MCF 10A (cell line): ENCODE data around the gene HSFX2. TPM values are rescaled to one million over a fixed set of nuclear protein-coding genes. Genes with fewer than 3 reads are reported as not detected.
"Not testable (repeated sequence)": the region's sequence is repeated elsewhere in the genome, so short reads cannot be mapped to it uniquely, and the experiment has no call there.

Experiments used
- BruUV-seq: library from RNA; stranded (reverse); fragments of 400-500 nt; replicated peaks from 2 replicates; lab custom pipeline; 2021; lab: Mats Ljungman, UMichigan
- CTCF ChIA-PET: fragments of 300-600 bp; sonication (Branson Sonifier 250); formaldehyde crosslinking; extraction: SDS; loops from one replicate; lab custom pipeline; 2021; ENCODE audit warnings: antibody characterized with exemption, inconsistent platforms; lab: Yijun Ruan, JAX
- POLR2A ChIA-PET: fragments of 300-600, 350-650 bp; sonication (Branson Sonifier 250); formaldehyde crosslinking; extraction: SDS; loops from one replicate; lab custom pipeline; 2020; ENCODE audit warnings: antibody characterized with exemption, inconsistent platforms; lab: Yijun Ruan, JAX
- DNase-seq: peaks from one replicate; pipeline ENCODE4 v3.0.0-alpha.2; 2018; ENCODE audit not compliant: unreplicated experiment
- H3K27ac Mint-ChIP-seq: one replicate; pipeline ENCODE4 v1.8.0; 2022; ENCODE audit warnings: mild to moderate bottlenecking, low read depth, mixed read lengths; ENCODE audit not compliant: unreplicated experiment
- H3K27me3 Mint-ChIP-seq: one replicate; pipeline ENCODE4 v1.8.0; 2022; ENCODE audit warnings: mixed read lengths; ENCODE audit not compliant: insufficient read depth, unreplicated experiment
- H3K36me3 Mint-ChIP-seq: one replicate; pipeline ENCODE4 v1.8.0; 2022; ENCODE audit warnings: mild to moderate bottlenecking, moderate library complexity, mixed read lengths; ENCODE audit not compliant: insufficient read depth, unreplicated experiment
- H3K4me1 Mint-ChIP-seq: one replicate; pipeline ENCODE4 v1.8.0; 2022; ENCODE audit warnings: mixed read lengths; ENCODE audit not compliant: insufficient read depth, unreplicated experiment
- H3K4me3 Mint-ChIP-seq: one replicate; pipeline ENCODE4 v1.8.0; 2022; ENCODE audit warnings: mild to moderate bottlenecking, moderate library complexity, mixed read lengths; ENCODE audit not compliant: unreplicated experiment
- H3K9me3 Mint-ChIP-seq: one replicate; pipeline ENCODE4 v1.8.0; 2022; ENCODE audit warnings: mixed read lengths; ENCODE audit not compliant: unreplicated experiment
- intact Hi-C: fragments of 100-400 bp; cut with micrococcal nuclease; formaldehyde crosslinking; loops from 2 replicates; pipeline ENCODE4 v1.14.1; 2022
- total RNA-seq: library from RNA; stranded (reverse); gene quantifications from 2 replicates; pipeline ENCODE4 v1.2.3, GENCODE V29; 2022
- TF ChIP-seq, protein P1 (sequence below): fragments of 200-600 bp; IDR thresholded peaks from one replicate; pipeline ENCODE4 v1.8.0; 2022; ENCODE audit warnings: antibody characterized with exemption, mild to moderate bottlenecking; ENCODE audit not compliant: unreplicated experiment

The HSFX2 gene
- total RNA-seq, 1 experiment from 2014 or later = 0.82 TPM

DNA sequence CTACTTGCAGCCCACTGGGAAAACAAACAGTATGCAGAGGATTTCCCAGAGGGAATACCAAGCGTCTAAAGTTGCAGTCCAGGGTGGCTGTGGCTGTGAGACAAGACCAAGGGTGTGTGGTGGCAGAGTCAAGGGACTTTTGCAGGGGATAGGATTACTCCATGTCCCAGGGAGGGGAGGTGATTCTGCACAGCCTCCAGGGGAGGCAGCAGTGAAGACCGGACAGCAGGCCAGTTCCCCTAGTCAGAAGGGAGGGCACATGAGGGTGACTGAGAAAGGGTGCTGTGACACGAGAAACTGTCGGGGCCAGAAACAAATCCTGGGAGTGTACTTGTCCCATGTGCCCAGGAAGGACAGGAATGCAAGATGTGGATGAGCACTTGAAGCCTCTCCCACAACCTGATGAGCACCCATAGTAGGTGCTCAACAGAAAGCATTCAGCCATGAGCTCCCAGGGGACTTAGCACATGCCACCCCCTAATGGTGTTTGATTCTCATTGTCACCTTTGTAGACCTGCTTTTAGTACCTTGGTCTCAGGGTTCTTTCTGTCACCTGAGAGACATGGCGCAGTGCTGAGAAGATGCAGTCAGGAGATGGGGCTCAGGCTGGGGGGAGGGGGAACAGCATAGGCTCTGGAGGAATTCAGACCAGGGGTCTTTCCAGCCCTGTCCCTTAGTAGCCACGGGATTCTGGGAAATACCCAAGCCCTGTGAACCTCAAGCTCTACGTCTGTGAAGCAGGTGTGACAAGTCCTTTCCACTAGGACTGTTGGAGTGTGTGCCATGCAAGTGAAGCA lies 27.3 kb downstream of the HSFX2 start:
- POLR2A ChIA-PET = interaction anchor here (0.7 kb wide), 1 partner anchor 27 kb away, joined by 3 read pairs; the partner anchor contains the start of gene EOLA1
- no TSS peak for BruUV-seq
- intact Hi-C loops = no loop called here
- H3K27ac Mint-ChIP-seq = no peak overlapping the region
- no peaks in the 10 kb centered on the region for H3K36me3 Mint-ChIP-seq
- no peaks in the 10 kb centered on the region for H3K4me1 Mint-ChIP-seq
- H3K27me3 Mint-ChIP-seq = no peaks in the 10 kb centered on the region
- H3K4me3 Mint-ChIP-seq = no peak overlapping the region
- DNase-seq = no peak
- TF ChIP-seq, protein P1, sequence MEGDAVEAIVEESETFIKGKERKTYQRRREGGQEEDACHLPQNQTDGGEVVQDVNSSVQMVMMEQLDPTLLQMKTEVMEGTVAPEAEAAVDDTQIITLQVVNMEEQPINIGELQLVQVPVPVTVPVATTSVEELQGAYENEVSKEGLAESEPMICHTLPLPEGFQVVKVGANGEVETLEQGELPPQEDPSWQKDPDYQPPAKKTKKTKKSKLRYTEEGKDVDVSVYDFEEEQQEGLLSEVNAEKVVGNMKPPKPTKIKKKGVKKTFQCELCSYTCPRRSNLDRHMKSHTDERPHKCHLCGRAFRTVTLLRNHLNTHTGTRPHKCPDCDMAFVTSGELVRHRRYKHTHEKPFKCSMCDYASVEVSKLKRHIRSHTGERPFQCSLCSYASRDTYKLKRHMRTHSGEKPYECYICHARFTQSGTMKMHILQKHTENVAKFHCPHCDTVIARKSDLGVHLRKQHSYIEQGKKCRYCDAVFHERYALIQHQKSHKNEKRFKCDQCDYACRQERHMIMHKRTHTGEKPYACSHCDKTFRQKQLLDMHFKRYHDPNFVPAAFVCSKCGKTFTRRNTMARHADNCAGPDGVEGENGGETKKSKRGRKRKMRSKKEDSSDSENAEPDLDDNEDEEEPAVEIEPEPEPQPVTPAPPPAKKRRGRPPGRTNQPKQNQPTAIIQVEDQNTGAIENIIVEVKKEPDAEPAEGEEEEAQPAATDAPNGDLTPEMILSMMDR = no peak
- CTCF ChIA-PET = no interaction called here
- H3K9me3 Mint-ChIP-seq = no peaks in the 10 kb centered on the region

DNA sequence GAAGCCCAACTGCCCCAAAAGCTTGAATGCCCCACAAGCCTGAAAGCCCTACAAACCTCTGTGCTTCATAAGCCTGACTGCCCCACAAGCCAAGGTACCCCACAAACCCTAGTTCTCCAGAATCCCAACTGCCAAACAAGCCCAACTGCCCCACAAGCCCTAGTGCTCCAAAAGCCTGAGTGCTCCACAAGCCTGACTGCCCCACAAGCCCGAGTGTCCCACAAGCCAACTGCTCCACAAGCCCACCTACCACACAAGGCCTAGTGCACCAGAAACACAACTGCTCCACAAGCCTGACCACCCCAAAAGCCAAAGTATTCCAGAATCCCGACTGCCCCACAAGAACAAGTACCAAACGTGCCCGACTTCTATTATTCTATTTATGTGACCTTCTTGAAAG lies 31.8 kb downstream of the HSFX2 start:
- intact Hi-C loops = no loop called here
- Mint-ChIP-seq H3K4me1 (no peaks in the 10 kb centered on the region), H3K9me3 (no peaks in the 10 kb centered on the region), H3K4me3 (no peak overlapping the region), H3K36me3 (no peaks in the 10 kb centered on the region), H3K27me3 (no peaks in the 10 kb centered on the region), H3K27ac (no peak overlapping the region)
- CTCF ChIA-PET = no interaction called here
- no peak for DNase-seq
- no TSS peak for BruUV-seq
- POLR2A ChIA-PET = no interaction called here
- TF ChIP-seq, protein P1 = no peak

DNA sequence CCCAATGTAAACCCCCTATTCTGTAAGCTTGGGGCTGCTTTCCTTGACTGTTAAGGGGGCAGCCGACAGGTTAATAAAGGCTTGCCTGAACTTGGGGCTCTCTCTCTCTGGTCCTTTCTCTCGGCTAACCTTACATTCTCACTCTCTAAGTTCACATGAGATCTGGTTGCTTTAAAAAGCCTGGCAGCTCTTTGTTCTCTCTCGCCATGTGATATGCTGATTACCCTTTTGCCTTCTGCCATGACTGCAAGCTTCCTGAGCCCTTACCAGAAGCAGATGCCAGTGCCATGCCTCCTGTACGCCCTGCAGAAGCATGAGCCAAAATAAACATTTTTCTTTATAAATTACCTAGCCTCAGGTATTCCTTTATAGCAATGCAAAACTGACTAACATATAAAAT lies 39.9 kb downstream of the HSFX2 start:
- BruUV-seq, H3K36me3 Mint-ChIP-seq, H3K4me1 Mint-ChIP-seq, DNase-seq, intact Hi-C loops, H3K9me3 Mint-ChIP-seq, H3K4me3 Mint-ChIP-seq, H3K27ac Mint-ChIP-seq, CTCF ChIA-PET, H3K27me3 Mint-ChIP-seq, POLR2A ChIA-PET: not testable (repeated sequence)

DNA sequence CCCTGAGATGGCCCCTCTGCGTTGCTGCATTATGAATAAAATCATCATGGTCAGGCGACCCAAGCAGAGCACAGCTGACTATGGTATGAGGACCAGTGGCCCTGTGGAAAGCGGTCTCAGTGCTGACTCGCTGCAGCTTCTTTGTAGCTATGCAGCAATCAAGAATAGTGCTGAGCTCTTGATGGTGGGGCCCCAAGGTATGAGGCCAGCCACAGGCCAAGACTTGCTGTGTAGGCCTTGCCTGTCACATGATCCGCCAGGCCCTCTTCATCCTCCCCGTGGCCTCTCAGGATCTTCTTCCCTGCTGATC lies 43.2 kb downstream of the HSFX2 start:
- BruUV-seq, DNase-seq, H3K9me3 Mint-ChIP-seq, H3K4me1 Mint-ChIP-seq, intact Hi-C loops, H3K36me3 Mint-ChIP-seq, CTCF ChIA-PET, H3K27me3 Mint-ChIP-seq, H3K27ac Mint-ChIP-seq, POLR2A ChIA-PET, H3K4me3 Mint-ChIP-seq: not testable (repeated sequence)

DNA sequence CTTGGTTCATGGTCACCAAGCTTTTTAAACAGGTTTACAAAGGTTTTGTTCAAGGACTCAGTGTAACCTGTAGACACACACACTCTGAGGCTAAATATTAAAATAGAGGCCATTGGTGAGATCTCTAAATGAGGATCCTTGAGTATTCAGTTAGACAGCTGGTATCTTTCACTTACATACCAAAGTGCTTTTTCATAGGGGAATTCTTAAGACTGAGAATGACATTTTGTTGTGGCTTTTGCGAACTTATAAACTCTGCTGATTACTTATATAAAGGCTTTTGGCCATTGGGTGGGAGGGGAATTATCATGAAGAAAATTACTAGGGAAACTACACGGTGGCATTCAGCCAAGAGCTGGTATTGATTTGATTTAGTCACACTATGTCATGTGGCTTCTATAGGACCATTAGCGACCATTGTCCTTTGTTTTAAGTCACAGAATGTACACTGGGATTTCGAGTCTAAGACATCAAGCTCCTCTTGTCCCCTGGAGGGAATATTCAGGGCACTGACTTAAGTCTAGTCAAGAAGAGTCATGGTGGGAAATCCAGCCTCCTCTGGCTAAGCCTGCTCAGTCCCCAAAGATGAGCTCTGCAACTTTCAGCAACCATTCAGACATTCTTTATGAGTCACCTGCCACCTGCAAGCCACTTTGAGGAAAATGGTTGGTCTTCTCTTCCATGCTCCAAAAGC lies 43.7 kb downstream of the HSFX2 start:
- H3K9me3 Mint-ChIP-seq, H3K4me3 Mint-ChIP-seq, DNase-seq, BruUV-seq, H3K36me3 Mint-ChIP-seq, H3K4me1 Mint-ChIP-seq, intact Hi-C loops, H3K27ac Mint-ChIP-seq, CTCF ChIA-PET, POLR2A ChIA-PET, H3K27me3 Mint-ChIP-seq: not testable (repeated sequence)

DNA sequence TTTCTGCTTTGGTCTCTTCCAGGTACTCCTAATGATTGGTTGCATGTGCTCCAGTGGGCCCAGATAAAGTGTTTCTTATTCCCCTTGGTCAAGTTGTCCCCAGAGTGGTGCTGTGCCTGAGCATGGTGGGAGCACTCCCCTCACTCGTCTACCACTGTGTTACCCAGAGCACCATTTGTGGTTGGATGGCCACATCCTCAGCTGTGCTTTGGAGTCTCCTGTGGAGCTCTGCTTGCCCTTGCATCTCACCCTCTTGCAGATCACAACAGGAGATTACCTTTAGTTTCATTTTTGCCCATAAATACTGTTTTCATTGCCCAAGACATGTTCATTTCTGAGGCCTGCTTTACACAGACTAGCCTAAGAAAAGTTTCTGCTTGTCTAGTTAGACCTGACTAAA lies 44.7 kb downstream of the HSFX2 start:
- DNase-seq, H3K27me3 Mint-ChIP-seq, BruUV-seq, POLR2A ChIA-PET, intact Hi-C loops, H3K4me1 Mint-ChIP-seq, H3K36me3 Mint-ChIP-seq, H3K9me3 Mint-ChIP-seq, H3K4me3 Mint-ChIP-seq, H3K27ac Mint-ChIP-seq, CTCF ChIA-PET: not testable (repeated sequence)

DNA sequence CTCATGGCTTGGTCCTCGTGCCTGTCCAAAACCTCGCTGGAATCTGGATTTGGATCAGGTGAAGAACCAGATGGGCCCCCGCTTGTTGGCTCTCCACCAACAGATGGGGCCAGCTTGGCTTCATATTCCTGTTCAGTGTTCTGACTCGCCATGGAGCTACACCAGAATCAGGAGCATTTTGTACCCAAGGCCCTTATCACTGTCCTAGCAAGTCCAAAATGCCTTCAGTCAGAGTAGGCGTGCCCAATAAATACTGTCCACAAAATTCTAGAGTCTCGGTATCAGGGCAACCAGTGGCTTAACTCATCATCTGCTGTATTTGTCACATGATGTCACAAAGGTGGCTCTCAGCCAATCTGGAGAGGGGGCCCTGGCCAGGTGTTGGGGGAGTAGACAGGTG lies 45.4 kb downstream of the HSFX2 start, which contains the start of gene HSFX3:
TSS of gene HSFX3 (minus strand) at position 224 of the 400 bp plus-strand sequence. CDS start at position 152, 72 bp downstream.
- POLR2A ChIA-PET, intact Hi-C loops, CTCF ChIA-PET: not testable (repeated sequence)

More for the DNA sequence above, 45.4 kb downstream of the HSFX2 start, which contains the start of gene HSFX3:
- H3K9me3 Mint-ChIP-seq, H3K27ac Mint-ChIP-seq, H3K27me3 Mint-ChIP-seq, DNase-seq, H3K4me3 Mint-ChIP-seq, H3K36me3 Mint-ChIP-seq, H3K4me1 Mint-ChIP-seq, BruUV-seq: not testable (repeated sequence)
